Esophagus (tissue), 2 donors: ENCODE measurements around the gene GTF2H4. TPM values are rescaled to one million over a fixed set of nuclear protein-coding genes. Genes with fewer than 3 reads are reported as not detected.

ENCODE experiments used
- H3K27ac ChIP-seq, 2 donors: one replicate each; pipeline ENCODE4 v1.5.1; 2013; ENCODE audit warnings: low read depth in 2 of 2, mild to moderate bottlenecking in 2 of 2, inconsistent platforms in 1 of 2, low read length in 1 of 2, moderate library complexity in 1 of 2
- H3K27me3 ChIP-seq, 2 donors: one replicate each; pipeline ENCODE4 v1.6.1; 2013; ENCODE audit warnings: low read length in 2 of 2, control low read depth in 1 of 2, mild to moderate bottlenecking in 1 of 2; ENCODE audit not compliant: insufficient read depth in 2 of 2, control insufficient read depth in 1 of 2
- H3K36me3 ChIP-seq, 2 donors: one replicate each; pipeline ENCODE4 v1.6.1; 2013; ENCODE audit warnings: low read length in 1 of 2; ENCODE audit not compliant: control insufficient read depth in 2 of 2, insufficient read depth in 2 of 2
- H3K4me1 ChIP-seq, 2 donors: one replicate each; pipeline ENCODE4 v1.6.1; 2013; ENCODE audit warnings: low read length in 1 of 2; ENCODE audit not compliant: control insufficient read depth in 2 of 2, insufficient read depth in 2 of 2
- H3K4me3 ChIP-seq, 2 donors: one replicate each; pipeline ENCODE4 v1.5.1; 2013; ENCODE audit warnings: low read length in 2 of 2, mild to moderate bottlenecking in 2 of 2, low read depth in 1 of 2, moderate library complexity in 1 of 2
- H3K9me3 ChIP-seq, 2 donors: one replicate each; pipeline ENCODE4 v1.6.1; 2013; ENCODE audit warnings: mild to moderate bottlenecking in 2 of 2, low read depth in 1 of 2, low read length in 1 of 2, moderate library complexity in 1 of 2; ENCODE audit not compliant: control insufficient read depth in 2 of 2, insufficient read depth in 1 of 2
- WGBS, 2 donors: extraction: QIAGEN DNeasy Blood & Tissue Kit; methylation state at CpG; one replicate each; pipeline ENCODE4 v1.1.7; 2013; 5-methylcytosine and 5-hydroxymethylcytosine counted together
- polyA plus RNA-seq, 2 donors: library from polyadenylated mRNA; stranded (reverse); fragments of 200-250 nt; gene quantifications; one replicate each; pipeline ENCODE4 v1.2.3, GENCODE V29; 2013
- donor health status: healthy with polysubstance abuse.
- donor health status: Bipolar disorder and iron deficiency.

Gene GTF2H4
- polyA plus RNA-seq, 2 donors: 20.6 to 32.0 TPM

DNA sequence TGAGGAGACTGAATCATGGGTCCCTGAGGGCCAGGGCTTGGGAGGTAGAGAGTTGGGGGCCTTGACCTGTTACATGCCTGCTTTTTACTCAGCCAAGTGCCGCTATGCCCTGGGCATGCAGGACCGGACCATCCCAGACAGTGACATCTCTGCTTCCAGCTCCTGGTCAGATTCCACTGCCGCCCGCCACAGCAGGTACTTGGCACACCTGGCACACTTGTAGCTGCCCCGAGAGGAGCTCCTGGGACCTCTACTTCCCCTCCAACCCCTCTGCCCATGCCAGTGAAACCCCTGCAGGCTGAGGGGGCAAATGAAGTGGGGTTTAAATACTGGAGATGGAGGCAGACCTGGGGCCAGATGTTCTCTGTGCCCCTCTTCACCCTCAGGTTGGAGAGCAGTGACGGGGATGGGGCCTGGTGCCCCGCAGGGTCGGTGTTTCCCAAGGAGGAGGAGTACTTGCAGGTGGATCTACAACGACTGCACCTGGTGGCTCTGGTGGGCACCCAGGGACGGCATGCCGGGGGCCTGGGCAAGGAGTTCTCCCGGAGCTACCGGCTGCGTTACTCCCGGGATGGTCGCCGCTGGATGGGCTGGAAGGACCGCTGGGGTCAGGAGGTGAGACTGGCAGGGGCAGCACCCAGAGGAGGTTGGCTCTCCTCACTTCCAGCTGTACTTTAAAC is 19.1 kb upstream of the GTF2H4 start:
- H3K4me1 ChIP-seq: peaks cover 2 to 12% of the 10 kb centered on the region in 2 donors
- H3K27me3 ChIP-seq: no peaks in the 10 kb centered on the region
- no peak overlapping the region for H3K27ac ChIP-seq
- H3K36me3 ChIP-seq: peaks cover 3 to 50% of the 10 kb centered on the region in 2 donors
- 74 to 86% methylated on average over 18 of the region's 18 CpGs for WGBS, 2 donors
- no peaks in the 10 kb centered on the region for H3K9me3 ChIP-seq
- no peak overlapping the region for H3K4me3 ChIP-seq

DNA sequence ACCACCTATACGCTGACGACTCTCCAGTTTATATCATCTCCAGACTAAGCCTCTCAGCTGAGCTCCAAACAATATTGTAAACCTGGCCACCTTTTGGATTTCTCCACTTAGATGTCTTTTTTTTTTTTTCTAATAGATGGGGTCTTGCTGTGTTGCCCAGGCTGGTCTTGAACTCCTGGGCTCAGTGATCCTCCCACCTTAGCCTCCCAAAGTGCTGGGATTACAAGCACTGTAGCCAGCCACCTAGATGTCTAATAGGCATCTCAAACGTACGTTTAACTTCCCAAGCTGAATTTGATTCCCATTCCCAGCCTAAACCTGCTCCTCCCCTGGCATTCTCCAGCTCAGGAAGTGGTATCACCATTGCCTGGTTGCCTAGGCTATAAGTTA is 18.5 kb upstream of the GTF2H4 start:
- H3K4me3 ChIP-seq: no peak overlapping the region
- peaks cover 3 to 54% of the 10 kb centered on the region in 2 donors for H3K36me3 ChIP-seq
- H3K27me3 ChIP-seq: no peaks in the 10 kb centered on the region
- peaks cover 2 to 12% of the 10 kb centered on the region in 2 donors for H3K4me1 ChIP-seq
- H3K9me3 ChIP-seq: no peaks in the 10 kb centered on the region
- peak overlapping the region in 1 of 2 donors; percentile 16 for H3K27ac ChIP-seq
- 61 to 70% methylated on average over 4 of the region's 4 CpGs for WGBS, 2 donors

DNA sequence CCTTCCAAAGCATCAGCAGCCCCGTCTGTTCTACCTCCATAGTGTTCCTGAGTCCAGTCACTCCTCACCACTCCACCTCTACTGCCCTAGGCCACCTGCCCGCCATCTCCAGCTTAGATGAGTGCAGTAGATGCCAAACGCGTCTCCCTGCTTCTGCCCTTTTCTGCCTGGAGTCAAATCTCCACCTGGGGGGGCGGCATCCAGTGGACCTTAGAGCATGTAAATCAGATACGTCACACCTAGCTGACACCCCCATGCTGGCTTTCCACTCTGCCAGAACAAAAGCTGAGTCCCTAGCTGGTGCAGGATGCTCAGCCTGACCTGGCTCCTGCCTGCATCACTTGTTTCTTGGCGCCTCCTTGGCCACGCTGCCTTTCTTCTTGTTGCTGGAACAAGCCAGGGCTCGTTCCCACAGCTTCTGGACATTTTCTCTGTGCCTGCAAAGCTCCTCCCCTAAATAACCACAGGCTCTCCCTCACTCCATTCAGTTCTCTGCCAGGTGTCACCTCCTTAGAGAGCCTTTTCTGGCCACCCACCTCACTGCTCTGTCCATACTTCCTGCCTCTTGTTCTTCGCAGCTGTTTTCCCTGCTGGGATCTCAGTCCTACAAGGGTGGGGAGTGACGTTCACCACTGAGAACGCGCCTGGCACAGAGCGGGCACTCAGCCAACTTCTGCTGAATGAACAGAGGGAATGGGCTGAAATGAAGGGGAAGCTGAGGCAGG is 17.9 kb upstream of the GTF2H4 start:
- H3K27ac ChIP-seq: peak overlapping the region in 1 of 2 donors; percentile 35
- WGBS, 2 donors: 58 to 72% methylated on average over 14 of the region's 14 CpGs
- H3K27me3 ChIP-seq: no peaks in the 10 kb centered on the region
- no peak overlapping the region for H3K4me3 ChIP-seq
- peaks cover 3 to 58% of the 10 kb centered on the region in 2 donors for H3K36me3 ChIP-seq
- H3K4me1 ChIP-seq: peaks cover 2 to 12% of the 10 kb centered on the region in 2 donors
- H3K9me3 ChIP-seq: no peaks in the 10 kb centered on the region

DNA sequence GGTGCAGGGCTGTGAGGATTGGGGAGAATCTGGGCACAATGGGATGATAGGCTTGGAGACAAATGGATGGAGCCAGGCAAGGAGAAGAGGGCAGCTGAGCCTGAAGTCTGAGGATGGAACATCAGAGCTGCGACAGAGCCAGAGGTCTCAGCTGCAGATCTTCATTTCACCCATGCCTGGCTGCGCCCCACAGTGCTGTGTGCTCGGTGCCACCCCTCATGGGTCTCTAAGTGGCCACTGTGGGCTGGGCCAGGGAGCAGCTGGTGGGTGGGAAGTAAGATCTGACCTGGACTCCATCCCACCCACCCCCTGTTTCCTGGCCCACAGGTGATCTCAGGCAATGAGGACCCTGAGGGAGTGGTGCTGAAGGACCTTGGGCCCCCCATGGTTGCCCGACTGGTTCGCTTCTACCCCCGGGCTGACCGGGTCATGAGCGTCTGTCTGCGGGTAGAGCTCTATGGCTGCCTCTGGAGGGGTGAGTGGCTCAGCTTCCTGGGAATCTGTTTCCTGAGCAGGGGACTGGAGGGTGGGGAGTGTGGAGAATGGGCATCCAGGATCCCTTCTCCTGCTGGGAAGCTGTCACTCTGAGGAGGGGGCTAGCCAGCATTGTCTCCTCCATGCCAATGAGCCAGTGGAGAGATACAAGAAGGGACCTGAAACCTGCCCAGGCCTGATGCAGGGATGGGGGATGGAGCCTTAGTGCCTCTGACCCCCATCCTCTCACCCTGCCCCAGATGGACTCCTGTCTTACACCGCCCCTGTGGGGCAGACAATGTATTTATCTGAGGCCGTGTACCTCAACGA is 17.2 kb upstream of the GTF2H4 start:
- 72 to 83% methylated on average over 12 of the region's 12 CpGs for WGBS, 2 donors
- Histone ChIP-seq H3K27ac (peak overlapping the region in 1 of 2 donors; percentile 35), H3K4me3 (no peak overlapping the region), H3K27me3 (no peaks in the 10 kb centered on the region), H3K9me3 (no peaks in the 10 kb centered on the region), H3K4me1 (peaks cover 2 to 12% of the 10 kb centered on the region in 2 donors), H3K36me3 (peaks cover 3 to 65% of the 10 kb centered on the region in 2 donors)

DNA sequence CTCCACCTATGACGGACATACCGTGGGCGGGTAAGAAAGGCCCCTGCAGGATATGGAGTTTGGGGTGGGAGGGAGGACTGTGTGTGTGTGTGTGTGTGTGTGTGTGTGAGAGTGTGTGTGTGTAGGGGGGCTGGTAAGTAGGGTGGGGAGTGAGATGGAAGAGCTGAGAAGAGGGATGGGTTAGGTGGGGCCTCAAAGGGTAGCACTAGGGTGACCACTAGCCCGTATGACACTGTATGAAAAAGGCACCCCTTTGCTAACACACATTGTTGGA is 16.6 kb upstream of the GTF2H4 start:
- H3K27ac ChIP-seq: no peak overlapping the region
- H3K27me3 ChIP-seq: no peaks in the 10 kb centered on the region
- H3K4me1 ChIP-seq: peaks cover 2 to 10% of the 10 kb centered on the region in 2 donors
- 85 to 86% methylated on average over 4 of the region's 4 CpGs for WGBS, 2 donors
- no peak overlapping the region for H3K4me3 ChIP-seq
- H3K36me3 ChIP-seq: peaks cover 3 to 68% of the 10 kb centered on the region in 2 donors
- no peaks in the 10 kb centered on the region for H3K9me3 ChIP-seq

DNA sequence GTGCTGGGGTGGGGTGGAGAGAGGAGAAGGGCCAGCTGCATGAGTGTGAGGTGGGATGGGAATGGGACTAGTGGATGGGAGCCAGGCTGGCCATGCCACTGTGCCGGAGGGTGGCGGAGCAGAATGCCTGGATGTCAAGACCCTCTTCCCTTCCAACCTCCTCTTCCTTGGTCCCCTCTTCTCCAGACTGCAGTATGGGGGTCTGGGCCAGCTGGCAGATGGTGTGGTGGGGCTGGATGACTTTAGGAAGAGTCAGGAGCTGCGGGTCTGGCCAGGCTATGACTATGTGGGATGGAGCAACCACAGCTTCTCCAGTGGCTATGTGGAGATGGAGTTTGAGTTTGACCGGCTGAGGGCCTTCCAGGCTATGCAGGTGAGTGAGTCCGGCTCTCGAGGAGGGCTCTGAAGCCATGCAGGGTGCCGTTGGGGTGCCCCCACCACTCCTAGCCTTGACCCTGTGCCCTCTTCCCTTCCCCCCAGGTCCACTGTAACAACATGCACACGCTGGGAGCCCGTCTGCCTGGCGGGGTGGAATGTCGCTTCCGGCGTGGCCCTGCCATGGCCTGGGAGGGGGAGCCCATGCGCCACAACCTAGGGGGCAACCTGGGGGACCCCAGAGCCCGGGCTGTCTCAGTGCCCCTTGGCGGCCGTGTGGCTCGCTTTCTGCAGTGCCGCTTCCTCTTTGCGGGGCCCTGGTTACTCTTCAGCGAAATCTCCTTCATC is 16.0 kb upstream of the GTF2H4 start:
- H3K27me3 ChIP-seq: no peaks in the 10 kb centered on the region
- H3K27ac ChIP-seq: no peak overlapping the region
- WGBS, 2 donors: 89 to 91% methylated on average over 15 to 21 of the region's 21 CpGs
- H3K9me3 ChIP-seq: no peaks in the 10 kb centered on the region
- peaks cover 0 to 9% of the 10 kb centered on the region in 2 donors for H3K4me1 ChIP-seq
- no peak overlapping the region for H3K4me3 ChIP-seq
- H3K36me3 ChIP-seq: peaks cover 3 to 74% of the 10 kb centered on the region in 2 donors

DNA sequence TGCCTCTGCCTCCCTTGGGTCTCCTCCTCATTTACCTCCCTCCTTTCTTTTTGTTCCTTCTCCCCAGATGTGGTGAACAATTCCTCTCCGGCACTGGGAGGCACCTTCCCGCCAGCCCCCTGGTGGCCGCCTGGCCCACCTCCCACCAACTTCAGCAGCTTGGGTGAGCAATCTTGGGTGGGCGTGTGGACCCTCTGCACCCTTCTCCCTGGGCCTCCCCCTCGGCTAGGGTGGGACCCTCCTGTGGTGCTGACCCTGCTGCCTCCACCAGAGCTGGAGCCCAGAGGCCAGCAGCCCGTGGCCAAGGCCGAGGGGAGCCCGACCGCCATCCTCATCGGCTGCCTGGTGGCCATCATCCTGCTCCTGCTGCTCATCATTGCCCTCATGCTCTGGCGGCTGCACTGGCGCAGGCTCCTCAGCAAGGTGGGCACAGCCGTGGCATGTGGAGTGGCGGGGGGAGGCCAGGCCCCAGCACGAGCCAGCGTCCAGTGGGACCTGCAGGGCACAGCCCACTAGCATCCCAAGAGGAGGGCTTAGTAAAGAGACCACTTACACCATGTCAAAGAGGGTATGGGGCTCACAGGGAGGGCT is 14.9 kb upstream of the GTF2H4 start:
- Histone ChIP-seq H3K27me3 (no peaks in the 10 kb centered on the region), H3K4me1 (peaks cover 0 to 9% of the 10 kb centered on the region in 2 donors), H3K4me3 (no peak overlapping the region), H3K9me3 (no peaks in the 10 kb centered on the region), H3K27ac (no peak overlapping the region), H3K36me3 (peaks cover 6 to 84% of the 10 kb centered on the region in 2 donors)
- 83 to 89% methylated on average over 15 to 16 of the region's 16 CpGs for WGBS, 2 donors

DNA sequence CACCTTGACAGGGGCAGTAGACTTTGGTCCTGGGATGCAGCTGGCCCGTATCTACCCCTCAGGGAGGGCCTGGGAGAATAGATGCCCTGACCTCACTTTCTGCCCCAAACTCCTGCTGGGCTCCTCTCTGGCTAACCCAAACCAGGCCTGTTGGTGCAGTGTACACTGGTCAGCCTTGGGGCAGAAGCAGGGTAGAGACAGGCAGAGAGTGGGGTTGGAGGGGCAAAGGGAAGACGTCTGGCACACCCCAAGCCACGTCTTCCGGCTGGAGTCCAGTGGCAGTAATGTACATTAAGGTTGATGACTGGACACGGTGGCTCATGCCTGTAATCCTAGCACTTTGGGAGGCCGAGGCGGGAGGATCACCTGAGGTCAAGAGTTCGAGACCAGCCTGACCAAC is 14.3 kb upstream of the GTF2H4 start:
- H3K4me1 ChIP-seq: peaks cover 0 to 9% of the 10 kb centered on the region in 2 donors
- H3K36me3 ChIP-seq: peaks cover 10 to 86% of the 10 kb centered on the region in 2 donors
- H3K27me3 ChIP-seq: no peaks in the 10 kb centered on the region
- H3K9me3 ChIP-seq: no peaks in the 10 kb centered on the region
- WGBS, 2 donors: 89 to 90% methylated on average over 8 of the region's 8 CpGs
- H3K27ac ChIP-seq: no peak overlapping the region
- no peak overlapping the region for H3K4me3 ChIP-seq

DNA sequence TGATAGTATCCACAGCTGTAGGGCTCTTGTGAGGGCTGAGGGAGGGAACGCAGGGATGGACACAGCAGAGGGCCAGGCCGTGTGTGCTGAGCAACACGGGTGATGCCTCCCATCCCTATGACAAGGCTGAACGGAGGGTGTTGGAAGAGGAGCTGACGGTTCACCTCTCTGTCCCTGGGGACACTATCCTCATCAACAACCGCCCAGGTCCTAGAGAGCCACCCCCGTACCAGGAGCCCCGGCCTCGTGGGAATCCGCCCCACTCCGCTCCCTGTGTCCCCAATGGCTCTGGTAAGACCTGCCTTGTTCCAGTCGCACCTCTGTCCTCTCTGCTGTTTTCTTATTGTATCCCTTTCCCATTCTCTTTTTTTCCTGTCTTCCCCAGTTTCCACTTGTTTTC is 13.6 kb upstream of the GTF2H4 start:
- Histone ChIP-seq H3K4me3 (no peak overlapping the region), H3K9me3 (no peaks in the 10 kb centered on the region), H3K36me3 (peaks cover 17 to 87% of the 10 kb centered on the region in 2 donors), H3K27ac (no peak overlapping the region), H3K27me3 (no peaks in the 10 kb centered on the region), H3K4me1 (peaks cover 0 to 9% of the 10 kb centered on the region in 2 donors)
- 86 to 91% methylated on average over 12 of the region's 12 CpGs for WGBS, 2 donors
